WTC11 (cell line): ENCODE measurements around the gene HAND2.

ENCODE experiments used
- ESRRA ChIP-seq: sonication (generic); formaldehyde crosslinking; IDR thresholded peaks from 2 replicates; pipeline ENCODE4 v1.8.1; 2022; ENCODE audit warnings: mild to moderate bottlenecking, missing genetic modification reagents, borderline replicate concordance
- MYBL2 ChIP-seq: sonication (generic); formaldehyde crosslinking; IDR thresholded peaks from 2 replicates; pipeline ENCODE4 v1.8.1; 2023; ENCODE audit warnings: mild to moderate bottlenecking, moderate library complexity, missing genetic modification reagents
- NFATC4 ChIP-seq: fragments of 250-450 bp; sonication (Bioruptor Pico); IDR thresholded peaks from 2 replicates; pipeline ENCODE4 v1.9.0; 2021; ENCODE audit warnings: mild to moderate bottlenecking
- OVOL2 ChIP-seq: fragments of 250-450 bp; sonication (Bioruptor Pico); IDR thresholded peaks from 2 replicates; pipeline ENCODE4 v1.9.0; 2021; ENCODE audit warnings: mild to moderate bottlenecking, borderline replicate concordance
- TEAD4 ChIP-seq: sonication (generic); formaldehyde crosslinking; IDR thresholded peaks from 2 replicates; pipeline ENCODE4 v1.8.0; 2022; ENCODE audit warnings: mild to moderate bottlenecking, missing genetic modification reagents
- ZNF121 ChIP-seq: sonication (generic); formaldehyde crosslinking; IDR thresholded peaks from 2 replicates; pipeline ENCODE4 v1.8.0; 2023; ENCODE audit warnings: missing genetic modification reagents
- ZNF138 ChIP-seq: sonication (generic); formaldehyde crosslinking; conservative IDR thresholded peaks from 2 replicates; pipeline ENCODE4 v1.8.1; 2022; ENCODE audit warnings: mild to moderate bottlenecking, moderate library complexity, missing genetic modification reagents
- TF ChIP-seq, protein P1 (sequence below): fragments of 200-600 bp; IDR thresholded peaks from 2 replicates; pipeline ENCODE4 v1.8.0; 2022; ENCODE audit warnings: antibody characterized with exemption
- TF ChIP-seq, protein P2 (sequence below): sonication (generic); formaldehyde crosslinking; IDR thresholded peaks from 2 replicates; pipeline ENCODE4 v1.8.0; 2022; ENCODE audit warnings: mild to moderate bottlenecking, missing genetic modification reagents
- TF ChIP-seq, protein P3 (sequence below): sonication (generic); formaldehyde crosslinking; IDR thresholded peaks from 2 replicates; pipeline ENCODE4 v1.8.0; 2022; ENCODE audit warnings: missing genetic modification reagents
- TF ChIP-seq, protein P4 (sequence below): sonication (generic); formaldehyde crosslinking; IDR thresholded peaks from 2 replicates; pipeline ENCODE4 v1.8.1; 2023; ENCODE audit warnings: mild to moderate bottlenecking, moderate library complexity, missing genetic modification reagents

DNA sequence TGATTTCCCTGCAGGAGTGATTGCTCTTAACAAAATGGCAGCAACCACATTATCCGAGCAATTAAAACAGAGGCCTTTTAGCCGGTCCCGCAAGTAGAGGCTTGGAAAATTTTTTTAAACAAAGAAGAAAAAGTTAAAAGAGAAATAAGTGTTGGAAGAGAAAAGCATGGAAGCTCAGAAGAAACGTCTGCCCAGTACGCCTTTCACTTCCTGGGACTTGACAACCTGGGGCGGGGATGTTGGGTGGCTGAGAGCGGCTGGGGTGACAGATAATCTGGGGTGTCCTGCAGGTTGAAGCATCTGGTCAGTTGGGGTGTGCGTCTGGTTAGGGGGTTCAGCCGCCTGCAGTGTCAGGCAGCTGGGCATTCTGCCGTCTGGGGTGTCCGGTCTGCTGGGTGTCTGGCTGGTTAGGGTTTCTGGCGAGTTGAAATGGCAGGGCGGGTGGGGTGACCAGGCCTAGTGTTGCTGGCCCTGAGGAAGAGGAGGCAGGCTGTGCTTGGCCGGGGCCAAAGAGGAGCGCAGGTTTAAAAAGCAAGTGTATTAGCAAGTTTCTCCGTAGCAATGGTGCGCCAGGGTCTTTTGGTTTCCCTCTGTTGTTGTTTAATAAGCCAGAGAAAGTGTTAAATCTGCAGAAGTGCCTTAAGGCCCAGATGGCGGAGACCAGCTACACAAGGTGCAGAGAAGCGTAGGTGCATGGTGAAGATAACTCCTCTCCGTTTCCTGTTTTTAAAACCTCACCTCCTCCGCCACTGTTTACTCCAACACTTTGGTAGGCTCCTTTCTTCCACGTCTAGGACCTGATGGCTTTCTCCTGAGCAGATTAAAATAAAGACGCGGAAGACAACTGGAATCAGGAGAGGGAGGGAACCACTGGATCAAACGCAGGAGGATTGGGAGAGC, 5.6 kb downstream of the HAND2 start:
- TF ChIP-seq, protein P1, sequence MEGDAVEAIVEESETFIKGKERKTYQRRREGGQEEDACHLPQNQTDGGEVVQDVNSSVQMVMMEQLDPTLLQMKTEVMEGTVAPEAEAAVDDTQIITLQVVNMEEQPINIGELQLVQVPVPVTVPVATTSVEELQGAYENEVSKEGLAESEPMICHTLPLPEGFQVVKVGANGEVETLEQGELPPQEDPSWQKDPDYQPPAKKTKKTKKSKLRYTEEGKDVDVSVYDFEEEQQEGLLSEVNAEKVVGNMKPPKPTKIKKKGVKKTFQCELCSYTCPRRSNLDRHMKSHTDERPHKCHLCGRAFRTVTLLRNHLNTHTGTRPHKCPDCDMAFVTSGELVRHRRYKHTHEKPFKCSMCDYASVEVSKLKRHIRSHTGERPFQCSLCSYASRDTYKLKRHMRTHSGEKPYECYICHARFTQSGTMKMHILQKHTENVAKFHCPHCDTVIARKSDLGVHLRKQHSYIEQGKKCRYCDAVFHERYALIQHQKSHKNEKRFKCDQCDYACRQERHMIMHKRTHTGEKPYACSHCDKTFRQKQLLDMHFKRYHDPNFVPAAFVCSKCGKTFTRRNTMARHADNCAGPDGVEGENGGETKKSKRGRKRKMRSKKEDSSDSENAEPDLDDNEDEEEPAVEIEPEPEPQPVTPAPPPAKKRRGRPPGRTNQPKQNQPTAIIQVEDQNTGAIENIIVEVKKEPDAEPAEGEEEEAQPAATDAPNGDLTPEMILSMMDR = no peak
- no peak for TF ChIP-seq ESRRA
- TF ChIP-seq, protein P2, sequence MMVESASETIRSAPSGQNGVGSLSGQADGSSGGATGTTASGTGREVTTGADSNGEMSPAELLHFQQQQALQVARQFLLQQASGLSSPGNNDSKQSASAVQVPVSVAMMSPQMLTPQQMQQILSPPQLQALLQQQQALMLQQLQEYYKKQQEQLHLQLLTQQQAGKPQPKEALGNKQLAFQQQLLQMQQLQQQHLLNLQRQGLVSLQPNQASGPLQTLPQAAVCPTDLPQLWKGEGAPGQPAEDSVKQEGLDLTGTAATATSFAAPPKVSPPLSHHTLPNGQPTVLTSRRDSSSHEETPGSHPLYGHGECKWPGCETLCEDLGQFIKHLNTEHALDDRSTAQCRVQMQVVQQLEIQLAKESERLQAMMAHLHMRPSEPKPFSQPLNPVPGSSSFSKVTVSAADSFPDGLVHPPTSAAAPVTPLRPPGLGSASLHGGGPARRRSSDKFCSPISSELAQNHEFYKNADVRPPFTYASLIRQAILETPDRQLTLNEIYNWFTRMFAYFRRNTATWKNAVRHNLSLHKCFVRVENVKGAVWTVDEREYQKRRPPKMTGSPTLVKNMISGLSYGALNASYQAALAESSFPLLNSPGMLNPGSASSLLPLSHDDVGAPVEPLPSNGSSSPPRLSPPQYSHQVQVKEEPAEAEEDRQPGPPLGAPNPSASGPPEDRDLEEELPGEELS (CRISPR knock-in tag) = no peak
- no peak for TF ChIP-seq ZNF138 (CRISPR knock-in tag)
- no peak for TF ChIP-seq MYBL2 (CRISPR knock-in tag)
- TF ChIP-seq, protein P3, sequence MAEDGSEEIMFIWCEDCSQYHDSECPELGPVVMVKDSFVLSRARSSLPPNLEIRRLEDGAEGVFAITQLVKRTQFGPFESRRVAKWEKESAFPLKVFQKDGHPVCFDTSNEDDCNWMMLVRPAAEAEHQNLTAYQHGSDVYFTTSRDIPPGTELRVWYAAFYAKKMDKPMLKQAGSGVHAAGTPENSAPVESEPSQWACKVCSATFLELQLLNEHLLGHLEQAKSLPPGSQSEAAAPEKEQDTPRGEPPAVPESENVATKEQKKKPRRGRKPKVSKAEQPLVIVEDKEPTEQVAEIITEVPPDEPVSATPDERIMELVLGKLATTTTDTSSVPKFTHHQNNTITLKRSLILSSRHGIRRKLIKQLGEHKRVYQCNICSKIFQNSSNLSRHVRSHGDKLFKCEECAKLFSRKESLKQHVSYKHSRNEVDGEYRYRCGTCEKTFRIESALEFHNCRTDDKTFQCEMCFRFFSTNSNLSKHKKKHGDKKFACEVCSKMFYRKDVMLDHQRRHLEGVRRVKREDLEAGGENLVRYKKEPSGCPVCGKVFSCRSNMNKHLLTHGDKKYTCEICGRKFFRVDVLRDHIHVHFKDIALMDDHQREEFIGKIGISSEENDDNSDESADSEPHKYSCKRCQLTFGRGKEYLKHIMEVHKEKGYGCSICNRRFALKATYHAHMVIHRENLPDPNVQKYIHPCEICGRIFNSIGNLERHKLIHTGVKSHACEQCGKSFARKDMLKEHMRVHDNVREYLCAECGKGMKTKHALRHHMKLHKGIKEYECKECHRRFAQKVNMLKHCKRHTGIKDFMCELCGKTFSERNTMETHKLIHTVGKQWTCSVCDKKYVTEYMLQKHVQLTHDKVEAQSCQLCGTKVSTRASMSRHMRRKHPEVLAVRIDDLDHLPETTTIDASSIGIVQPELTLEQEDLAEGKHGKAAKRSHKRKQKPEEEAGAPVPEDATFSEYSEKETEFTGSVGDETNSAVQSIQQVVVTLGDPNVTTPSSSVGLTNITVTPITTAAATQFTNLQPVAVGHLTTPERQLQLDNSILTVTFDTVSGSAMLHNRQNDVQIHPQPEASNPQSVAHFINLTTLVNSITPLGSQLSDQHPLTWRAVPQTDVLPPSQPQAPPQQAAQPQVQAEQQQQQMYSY (CRISPR knock-in tag) = no peak
- no peak for TF ChIP-seq TEAD4 (CRISPR knock-in tag)
- TF ChIP-seq, protein P4, sequence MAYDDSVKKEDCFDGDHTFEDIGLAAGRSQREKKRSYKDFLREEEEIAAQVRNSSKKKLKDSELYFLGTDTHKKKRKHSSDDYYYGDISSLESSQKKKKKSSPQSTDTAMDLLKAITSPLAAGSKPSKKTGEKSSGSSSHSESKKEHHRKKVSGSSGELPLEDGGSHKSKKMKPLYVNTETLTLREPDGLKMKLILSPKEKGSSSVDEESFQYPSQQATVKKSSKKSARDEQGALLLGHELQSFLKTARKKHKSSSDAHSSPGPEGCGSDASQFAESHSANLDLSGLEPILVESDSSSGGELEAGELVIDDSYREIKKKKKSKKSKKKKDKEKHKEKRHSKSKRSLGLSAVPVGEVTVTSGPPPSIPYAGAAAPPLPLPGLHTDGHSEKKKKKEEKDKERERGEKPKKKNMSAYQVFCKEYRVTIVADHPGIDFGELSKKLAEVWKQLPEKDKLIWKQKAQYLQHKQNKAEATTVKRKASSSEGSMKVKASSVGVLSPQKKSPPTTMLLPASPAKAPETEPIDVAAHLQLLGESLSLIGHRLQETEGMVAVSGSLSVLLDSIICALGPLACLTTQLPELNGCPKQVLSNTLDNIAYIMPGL = no peak
- no peak for TF ChIP-seq OVOL2 (CRISPR knock-in tag)
- TF ChIP-seq NFATC4 = no peak
- no peak for TF ChIP-seq ZNF121 (CRISPR knock-in tag)
